HCT116 (cell line): ENCODE results near the gene CTSE. TPM values are rescaled to one million over a fixed set of nuclear protein-coding genes. Genes with fewer than 3 reads are reported as not detected.

Experiments
- ATAC-seq: fragments of 200-7000 bp; cut with Tn5 transposase; 2 replicates; pipeline ENCODE4 v1.9.1; 2020; ENCODE audit warnings: mild to moderate bottlenecking, moderate library complexity
- BruUV-seq: library from RNA; stranded (reverse); fragments of 400-500 nt; replicated peaks from 2 replicates; lab custom pipeline; 2021; lab: Mats Ljungman, UMichigan
- CTCF ChIA-PET: fragments of 300-600 bp; sonication (Branson Sonifier 250); formaldehyde crosslinking; loops from one replicate; lab custom pipeline; 2021; ENCODE audit warnings: antibody characterized with exemption; lab: Charles Lee
- POLR2A ChIA-PET: fragments of 300-600, 350-600 bp; sonication (Branson Sonifier 250); formaldehyde crosslinking; loops from one replicate; lab custom pipeline; 2021; ENCODE audit warnings: antibody characterized with exemption; lab: Charles Lee
- RAD21 ChIA-PET, 2 experiments: fragments of 300-600 bp; sonication (Branson Sonifier 250); formaldehyde crosslinking; loops; one replicate each; lab custom pipeline; 2023; ENCODE audit warnings: low total read pairs in 2 of 2; ENCODE audit not compliant: uncharacterized antibody in 2 of 2, unreplicated experiment in 2 of 2, low non-redundant PET in 1 of 2; lab: Charles Lee
- DNase-seq: peaks from one replicate; pipeline ENCODE4 v3.0.0-alpha.2; 2010; ENCODE audit warnings: low read depth, low spot score
- H2AFZ ChIP-seq: fragments of 200-600 bp; shearing (Covaris generic), sonication (generic); 2 replicates; pipeline ENCODE4 v1.6.1; 2017; ENCODE audit warnings: low read depth, mixed run types, mixed read lengths, antibody characterized with exemption, low read length; ENCODE audit not compliant: poor library complexity, severe bottlenecking
- H3K27ac ChIP-seq: 2 replicates; pipeline ENCODE4 v1.5.1; 2012; ENCODE audit warnings: low read depth, low read length
- H3K27me3 ChIP-seq: fragments of 200-600 bp; sonication (generic); 2 replicates; pipeline ENCODE4 v1.6.1; 2016; ENCODE audit warnings: mixed run types, low read length, mixed read lengths; ENCODE audit not compliant: insufficient read depth
- H3K36me3 ChIP-seq, 2 experiments: fragments of 200-500 bp in 1 of 2; fragments of 200-600 bp in 1 of 2; sonication (Bioruptor generic) in 1 of 2; sonication (generic) in 1 of 2; 2 replicates each; pipeline versions ENCODE4 v1.5.1 to v1.6.1; 2014 to 2016; ENCODE audit warnings: low read length in 2 of 2, inconsistent platforms in 1 of 2, mixed read lengths in 1 of 2, mixed run types in 1 of 2; ENCODE audit not compliant: insufficient read depth in 2 of 2, control insufficient read depth in 1 of 2
- H3K4me1 ChIP-seq, 2 experiments: fragments of 200-600 bp in 1 of 2; sonication (generic) in 1 of 2; 2 replicates each; pipeline versions ENCODE4 v1.5.1 to v1.6.1; 2012 to 2017; ENCODE audit warnings: low read length in 2 of 2, inconsistent platforms in 1 of 2, mild to moderate bottlenecking in 1 of 2, mixed read lengths in 1 of 2, mixed run types in 1 of 2, moderate library complexity in 1 of 2; ENCODE audit not compliant: insufficient read depth in 2 of 2, control insufficient read depth in 1 of 2
- H3K4me2 ChIP-seq: fragments of 200-600 bp; sonication (generic); 2 replicates; pipeline ENCODE4 v1.6.1; 2017; ENCODE audit warnings: mixed run types, low read length, mixed read lengths
- H3K4me3 ChIP-seq, 2 experiments: fragments of 200-600 bp in 1 of 2; sonication (generic) in 1 of 2; replicated peaks in 1 of 2; 2 replicates each; pipeline ENCODE4 v1.5.1; 2011 to 2016; ENCODE audit warnings: low read length in 2 of 2, control low read depth in 1 of 2, low read depth in 1 of 2, mild to moderate bottlenecking in 1 of 2, mixed read lengths in 1 of 2, mixed run types in 1 of 2
- H3K79me2 ChIP-seq: fragments of 200-600 bp; sonication (generic); 2 replicates; pipeline ENCODE4 v1.6.1; 2017; ENCODE audit warnings: mild to moderate bottlenecking, mixed run types, low read length, moderate library complexity, mixed read lengths; ENCODE audit not compliant: insufficient read depth
- H3K9ac ChIP-seq: fragments of 200-600 bp; sonication (generic); 2 replicates; pipeline ENCODE4 v1.6.1; 2016; ENCODE audit warnings: low read length, mixed read lengths
- H3K9me2 ChIP-seq: fragments of 200-600 bp; sonication (generic), shearing (Covaris generic); 2 replicates; pipeline ENCODE4 v1.6.1; 2017; ENCODE audit warnings: mixed run types, mild to moderate bottlenecking, moderate library complexity; ENCODE audit not compliant: insufficient read depth
- H3K9me3 ChIP-seq, 2 experiments: fragments of 200-500 bp in 1 of 2; fragments of 200-600 bp in 1 of 2; sonication (Bioruptor generic) in 1 of 2; sonication (generic) in 1 of 2; 2 replicates each; pipeline ENCODE4 v1.6.1; 2014 to 2017; ENCODE audit warnings: low read length in 2 of 2, mixed read lengths in 2 of 2, inconsistent platforms in 1 of 2, low read depth in 1 of 2, mild to moderate bottlenecking in 1 of 2, mixed run types in 1 of 2, moderate library complexity in 1 of 2; ENCODE audit not compliant: control insufficient read depth in 1 of 2, insufficient read depth in 1 of 2
- H4K20me1 ChIP-seq: fragments of 200-600 bp; sonication (generic), shearing (Covaris generic); 2 replicates; pipeline ENCODE4 v1.6.1; 2017; ENCODE audit warnings: mixed run types, mild to moderate bottlenecking, moderate library complexity; ENCODE audit not compliant: insufficient read depth
- CBX3 ChIP-seq: IDR thresholded peaks from 2 replicates; pipeline ENCODE4 v1.6.1; 2012; ENCODE audit warnings: low read depth
- CEBPB ChIP-seq: IDR thresholded peaks from 2 replicates; pipeline ENCODE4 v1.6.1; 2012; ENCODE audit warnings: low read depth
- EGR1 ChIP-seq: IDR thresholded peaks from 2 replicates; pipeline ENCODE4 v1.6.1; 2012; ENCODE audit warnings: low read depth
- EZH2 ChIP-seq: fragments of 200-600 bp; sonication (generic); IDR thresholded peaks from 2 replicates; pipeline ENCODE4 v1.6.1; 2017; ENCODE audit warnings: antibody characterized with exemption, mixed run types
- EZH2phosphoT487 ChIP-seq: fragments of 200-600 bp; IDR thresholded peaks from 2 replicates; pipeline ENCODE4 v1.6.1; 2018; ENCODE audit warnings: antibody characterized with exemption, borderline replicate concordance
- JUND ChIP-seq: IDR thresholded peaks from 2 replicates; pipeline ENCODE4 v1.6.1; 2012
- POLR2A ChIP-seq: IDR thresholded peaks from 2 replicates; pipeline ENCODE4 v1.7.0; 2011; ENCODE audit warnings: borderline replicate concordance; ENCODE audit not compliant: insufficient read depth, insufficient read length; ENCODE audit errors: extremely low read depth
- RAD21 ChIP-seq: IDR thresholded peaks from 2 replicates; pipeline ENCODE4 v1.6.1; 2012; ENCODE audit warnings: low read depth, mild to moderate bottlenecking
- SIN3A ChIP-seq: IDR thresholded peaks from 2 replicates; pipeline ENCODE4 v1.6.1; 2012; ENCODE audit warnings: low read depth
- SP1 ChIP-seq: IDR thresholded peaks from 2 replicates; pipeline ENCODE4 v1.6.1; 2012; ENCODE audit warnings: low read depth
- SRF ChIP-seq: IDR thresholded peaks from 2 replicates; pipeline ENCODE4 v1.6.1; 2012; ENCODE audit warnings: low read depth
- TCF7L2 ChIP-seq: IDR thresholded peaks from 2 replicates; pipeline ENCODE4 v1.7.0; 2011; ENCODE audit warnings: borderline replicate concordance, inconsistent platforms; ENCODE audit not compliant: insufficient read depth, insufficient read length; ENCODE audit errors: extremely low read depth
- ZNF274 ChIP-seq: fragments of 200-500 bp; sonication (Bioruptor generic); IDR thresholded peaks from 2 replicates; pipeline ENCODE4 v1.6.1; 2014; ENCODE audit warnings: mild to moderate bottlenecking, low read depth, low read length, inconsistent platforms
- intact Hi-C: fragments of 100-400 bp; cut with micrococcal nuclease; formaldehyde crosslinking; loops from 2 replicates; pipeline ENCODE4 v1.10.0; 2022
- total RNA-seq: library from RNA; stranded (reverse); gene quantifications from one replicate; pipeline ENCODE4 v1.2.1, GENCODE V29; 2021; ENCODE audit not compliant: unreplicated experiment
- TF ChIP-seq, protein P1 (sequence below): IDR thresholded peaks from 2 replicates; pipeline ENCODE4 v1.6.1; 2012; ENCODE audit warnings: low read depth
- TF ChIP-seq, protein P2 (sequence below): IDR thresholded peaks from 2 replicates; pipeline ENCODE4 v1.6.1; 2011; ENCODE audit warnings: mild to moderate bottlenecking, low read length, moderate library complexity; ENCODE audit not compliant: insufficient replicate concordance; ENCODE audit errors: extremely low read depth
- TF ChIP-seq, protein P3 (sequence below), 3 experiments: fragments of 200-600 bp in 1 of 3; sonication (generic) in 1 of 3; IDR thresholded peaks in 2 of 3; conservative IDR thresholded peaks in 1 of 3; 2 replicates each; pipeline ENCODE4 v1.5.1; 2012 to 2017; ENCODE audit warnings: low read depth in 2 of 3, low read length in 2 of 3, antibody characterized with exemption in 1 of 3, borderline replicate concordance in 1 of 3, control low read depth in 1 of 3, mild to moderate bottlenecking in 1 of 3, mixed read lengths in 1 of 3, mixed run types in 1 of 3, moderate library complexity in 1 of 3; ENCODE audit not compliant: insufficient read depth in 1 of 3
- TF ChIP-seq, protein P4 (sequence below): IDR thresholded peaks from 2 replicates; pipeline ENCODE4 v1.6.1; 2012

The CTSE gene
- total RNA-seq, 1 experiment from 2014 or later, result 0.12 TPM

DNA sequence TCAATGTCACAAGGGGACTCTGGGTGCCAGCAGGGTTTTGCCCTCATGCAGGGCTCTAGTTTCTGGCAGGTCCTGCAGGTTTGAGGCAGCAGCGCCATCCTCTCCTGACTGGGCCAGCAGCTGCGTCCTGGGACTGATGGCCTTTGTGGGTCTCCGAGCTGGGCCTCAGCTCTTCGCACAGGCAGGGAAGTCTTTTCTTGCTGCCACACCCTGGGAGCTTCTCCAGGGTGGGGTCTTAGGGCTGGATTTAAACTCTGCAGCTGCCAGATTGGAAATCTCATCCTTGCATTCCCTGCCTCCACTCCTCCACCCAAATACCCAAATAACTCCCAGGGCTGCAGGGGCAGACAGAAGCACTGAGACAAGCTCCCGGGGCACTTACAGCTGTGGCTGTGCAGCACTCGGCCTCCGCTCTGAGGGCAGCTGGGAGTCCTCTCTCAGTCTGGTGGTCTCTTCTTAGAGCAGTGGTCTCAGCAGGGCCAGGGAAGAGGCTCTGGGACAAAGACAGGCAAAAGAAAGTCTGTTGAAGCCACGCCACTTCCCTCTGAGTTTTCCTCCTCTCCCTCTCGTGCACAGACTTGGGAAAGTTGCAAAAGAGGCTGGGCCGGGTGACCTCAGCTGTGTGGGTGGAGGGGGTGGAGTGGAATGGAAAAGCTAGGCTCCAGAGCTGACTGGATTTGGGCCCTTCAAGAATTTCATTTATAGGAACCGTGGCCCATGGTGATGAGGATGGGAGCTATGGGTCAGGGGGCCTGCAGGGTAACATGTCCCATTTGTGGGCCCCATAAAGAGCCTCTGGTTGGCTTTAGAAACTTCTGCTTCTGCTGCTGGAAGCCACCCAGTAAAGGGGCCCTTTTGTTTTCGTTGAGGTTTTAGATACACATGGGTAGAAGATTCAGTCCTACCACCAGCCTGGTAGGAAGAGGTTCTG lies 20.6 kb downstream of the CTSE start, which contains the start of gene RAB7B:
RAB7B (minus strand) TSS at position 525 of the 931 bp plus-strand sequence. CDS start 9,260 bp downstream, outside the sequence.
- ATAC-seq (peak; percentile 33; the same call in 1 of the 2 replicates), DNase-seq (no peak)
- intact Hi-C loops, result no loop called here
- Histone ChIP-seq H3K9me3 (no peaks in the 10 kb centered on the region), H3K27me3 (no peaks in the 10 kb centered on the region), H3K27ac (peak within 1 kb of the TSS; percentile 2; the same call in 1 of the 2 replicates), H3K4me2 (peak within 1 kb of the TSS; percentile 51), H4K20me1 (no peaks in the 10 kb centered on the region), H3K79me2 (no peaks in the 10 kb centered on the region), H3K9ac (no peak within 1 kb of the TSS), H3K4me3 (0 out of 4 replicates have a peak within 1 kb of the TSS, but pooled peaks of 1 of the 2 experiments have one; percentile 5), H3K4me1 (peaks cover 33 to 47% of the 10 kb centered on the region in 2 experiments), H3K9me2 (no peaks in the 10 kb centered on the region), H2AFZ (peak within 1 kb of the TSS; percentile 84), H3K36me3 (no peaks in the 10 kb centered on the region)
- ChIA-PET POLR2A (no interaction called here), RAD21 (interaction anchor here in 1 of 2 experiments (0.7 kb wide), 1 partner anchor 91 kb away, joined by 3 read pairs; no protein-coding TSS in a partner anchor), CTCF (interaction anchor here (1.4 kb wide), 1 partner anchor 27 kb away, joined by 5 read pairs; no protein-coding TSS in a partner anchor)
- TF ChIP-seq TCF7L2, result no peak
- TF ChIP-seq SP1, result 0 out of 2 replicates have a peak, but pooled peaks have one; percentile 15
- TF ChIP-seq CEBPB, result peak; percentile 77
- no peak for TF ChIP-seq SIN3A
- no peak for TF ChIP-seq EZH2
- TF ChIP-seq ZNF274, result no peak
- TF ChIP-seq RAD21, result no peak
- TF ChIP-seq POLR2A, result no peak
- TF ChIP-seq SRF, result no peak
- TF ChIP-seq JUND, result no peak
- TF ChIP-seq, protein P1, sequence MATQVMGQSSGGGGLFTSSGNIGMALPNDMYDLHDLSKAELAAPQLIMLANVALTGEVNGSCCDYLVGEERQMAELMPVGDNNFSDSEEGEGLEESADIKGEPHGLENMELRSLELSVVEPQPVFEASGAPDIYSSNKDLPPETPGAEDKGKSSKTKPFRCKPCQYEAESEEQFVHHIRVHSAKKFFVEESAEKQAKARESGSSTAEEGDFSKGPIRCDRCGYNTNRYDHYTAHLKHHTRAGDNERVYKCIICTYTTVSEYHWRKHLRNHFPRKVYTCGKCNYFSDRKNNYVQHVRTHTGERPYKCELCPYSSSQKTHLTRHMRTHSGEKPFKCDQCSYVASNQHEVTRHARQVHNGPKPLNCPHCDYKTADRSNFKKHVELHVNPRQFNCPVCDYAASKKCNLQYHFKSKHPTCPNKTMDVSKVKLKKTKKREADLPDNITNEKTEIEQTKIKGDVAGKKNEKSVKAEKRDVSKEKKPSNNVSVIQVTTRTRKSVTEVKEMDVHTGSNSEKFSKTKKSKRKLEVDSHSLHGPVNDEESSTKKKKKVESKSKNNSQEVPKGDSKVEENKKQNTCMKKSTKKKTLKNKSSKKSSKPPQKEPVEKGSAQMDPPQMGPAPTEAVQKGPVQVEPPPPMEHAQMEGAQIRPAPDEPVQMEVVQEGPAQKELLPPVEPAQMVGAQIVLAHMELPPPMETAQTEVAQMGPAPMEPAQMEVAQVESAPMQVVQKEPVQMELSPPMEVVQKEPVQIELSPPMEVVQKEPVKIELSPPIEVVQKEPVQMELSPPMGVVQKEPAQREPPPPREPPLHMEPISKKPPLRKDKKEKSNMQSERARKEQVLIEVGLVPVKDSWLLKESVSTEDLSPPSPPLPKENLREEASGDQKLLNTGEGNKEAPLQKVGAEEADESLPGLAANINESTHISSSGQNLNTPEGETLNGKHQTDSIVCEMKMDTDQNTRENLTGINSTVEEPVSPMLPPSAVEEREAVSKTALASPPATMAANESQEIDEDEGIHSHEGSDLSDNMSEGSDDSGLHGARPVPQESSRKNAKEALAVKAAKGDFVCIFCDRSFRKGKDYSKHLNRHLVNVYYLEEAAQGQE, result no peak
- TF ChIP-seq, protein P2, sequence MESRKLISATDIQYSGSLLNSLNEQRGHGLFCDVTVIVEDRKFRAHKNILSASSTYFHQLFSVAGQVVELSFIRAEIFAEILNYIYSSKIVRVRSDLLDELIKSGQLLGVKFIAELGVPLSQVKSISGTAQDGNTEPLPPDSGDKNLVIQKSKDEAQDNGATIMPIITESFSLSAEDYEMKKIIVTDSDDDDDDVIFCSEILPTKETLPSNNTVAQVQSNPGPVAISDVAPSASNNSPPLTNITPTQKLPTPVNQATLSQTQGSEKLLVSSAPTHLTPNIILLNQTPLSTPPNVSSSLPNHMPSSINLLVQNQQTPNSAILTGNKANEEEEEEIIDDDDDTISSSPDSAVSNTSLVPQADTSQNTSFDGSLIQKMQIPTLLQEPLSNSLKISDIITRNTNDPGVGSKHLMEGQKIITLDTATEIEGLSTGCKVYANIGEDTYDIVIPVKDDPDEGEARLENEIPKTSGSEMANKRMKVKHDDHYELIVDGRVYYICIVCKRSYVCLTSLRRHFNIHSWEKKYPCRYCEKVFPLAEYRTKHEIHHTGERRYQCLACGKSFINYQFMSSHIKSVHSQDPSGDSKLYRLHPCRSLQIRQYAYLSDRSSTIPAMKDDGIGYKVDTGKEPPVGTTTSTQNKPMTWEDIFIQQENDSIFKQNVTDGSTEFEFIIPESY, result no peak
- TF ChIP-seq EGR1, result peak; percentile 98
- TF ChIP-seq EZH2phosphoT487, result no peak
- no peak for TF ChIP-seq CBX3
- TF ChIP-seq, protein P3, sequence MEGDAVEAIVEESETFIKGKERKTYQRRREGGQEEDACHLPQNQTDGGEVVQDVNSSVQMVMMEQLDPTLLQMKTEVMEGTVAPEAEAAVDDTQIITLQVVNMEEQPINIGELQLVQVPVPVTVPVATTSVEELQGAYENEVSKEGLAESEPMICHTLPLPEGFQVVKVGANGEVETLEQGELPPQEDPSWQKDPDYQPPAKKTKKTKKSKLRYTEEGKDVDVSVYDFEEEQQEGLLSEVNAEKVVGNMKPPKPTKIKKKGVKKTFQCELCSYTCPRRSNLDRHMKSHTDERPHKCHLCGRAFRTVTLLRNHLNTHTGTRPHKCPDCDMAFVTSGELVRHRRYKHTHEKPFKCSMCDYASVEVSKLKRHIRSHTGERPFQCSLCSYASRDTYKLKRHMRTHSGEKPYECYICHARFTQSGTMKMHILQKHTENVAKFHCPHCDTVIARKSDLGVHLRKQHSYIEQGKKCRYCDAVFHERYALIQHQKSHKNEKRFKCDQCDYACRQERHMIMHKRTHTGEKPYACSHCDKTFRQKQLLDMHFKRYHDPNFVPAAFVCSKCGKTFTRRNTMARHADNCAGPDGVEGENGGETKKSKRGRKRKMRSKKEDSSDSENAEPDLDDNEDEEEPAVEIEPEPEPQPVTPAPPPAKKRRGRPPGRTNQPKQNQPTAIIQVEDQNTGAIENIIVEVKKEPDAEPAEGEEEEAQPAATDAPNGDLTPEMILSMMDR (IDR thresholded peaks at IDR 0.05 in 2 of 3, conservative IDR thresholded peaks at IDR 0.05 in 1 of 3; ENCODE audit: borderline replicate concordance in 1 of 3, insufficient read depth in 1 of 3, low read depth in 2 of 3, low read length in 2 of 3), result no peak
- TF ChIP-seq, protein P4, sequence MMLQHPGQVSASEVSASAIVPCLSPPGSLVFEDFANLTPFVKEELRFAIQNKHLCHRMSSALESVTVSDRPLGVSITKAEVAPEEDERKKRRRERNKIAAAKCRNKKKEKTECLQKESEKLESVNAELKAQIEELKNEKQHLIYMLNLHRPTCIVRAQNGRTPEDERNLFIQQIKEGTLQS, result no peak
- no TSS peak for BruUV-seq
